ENCODE data around the gene PIK3R2. TPM values are rescaled to one million over a fixed set of nuclear protein-coding genes. Genes with fewer than 3 reads are reported as not detected.

Gene PIK3R2
- total and polyA plus RNA-seq, 10 donors, result 4.2 to 22.7 (median 13.9) TPM

- TF ChIP-seq CTCF (IDR thresholded peaks at IDR 0.05 in 8 of 11, conservative IDR thresholded peaks at IDR 0.05 in 3 of 11) (no peak), POLR2AphosphoS5 (IDR thresholded peaks at IDR 0.05) (peak in 2 of 3 donors; percentile 34 to 49), POLR2A (IDR thresholded peaks at IDR 0.05) (no peak)
Observed at GRCh38 chr19:18119013-18119716, 33.8 kb upstream of the PIK3R2 start.

GRCh38 chr19:18119717-18120105 lies 33.3 kb upstream of the PIK3R2 start:
- TF ChIP-seq POLR2A (IDR thresholded peaks at IDR 0.05) (no peak), POLR2AphosphoS5 (IDR thresholded peaks at IDR 0.05) (peak in 2 of 3 donors; percentile 32 to 63), CTCF (IDR thresholded peaks at IDR 0.05 in 8 of 11, conservative IDR thresholded peaks at IDR 0.05 in 3 of 11) (no peak)
- WGBS, 5 donors, result 71 to 86% (median 74%) methylated on average over 13 to 14 of the region's 14 CpGs
- H3K27ac ChIP-seq, result peak overlapping the region; percentile 6 to 88 (median 86)
- DNase-seq, result peak; percentile 88
- H3K27me3 ChIP-seq (replicated peaks in 1 of 7), result no peaks in the 10 kb centered on the region
- H3K4me3 ChIP-seq, result peak overlapping the region in 6 of 8 donors; percentile 5 to 85 (median 79)
- no peaks in the 10 kb centered on the region for H3K9me3 ChIP-seq
- H3K36me3 ChIP-seq, result peaks cover 0 to 61% (median 36%) of the 10 kb centered on the region in 6 donors
- intact Hi-C loops (cut with DNase I; ENCODE audit: low total_unique reads), result no loop called here
- peaks cover 22 to 84% (median 35%) of the 10 kb centered on the region in 6 donors for H3K4me1 ChIP-seq

More at GRCh38 chr19:18119013-18119716, 33.8 kb upstream of the PIK3R2 start:
- H3K4me1 ChIP-seq, result peaks cover 22 to 89% (median 35%) of the 10 kb centered on the region in 6 donors
- no peaks in the 10 kb centered on the region for H3K9me3 ChIP-seq
- peak overlapping the region; percentile 30 to 88 (median 86) for H3K27ac ChIP-seq
- no peaks in the 10 kb centered on the region for H3K27me3 ChIP-seq (replicated peaks in 1 of 7)
- 32 to 41% (median 35%) methylated on average over 13 of the region's 13 CpGs for WGBS, 5 donors
- DNase-seq, result peak; percentile 87
- H3K36me3 ChIP-seq, result peaks cover 0 to 61% (median 31%) of the 10 kb centered on the region in 6 donors
- intact Hi-C loops (cut with DNase I; ENCODE audit: low total_unique reads), result no loop called here
- H3K4me3 ChIP-seq, result peak overlapping the region; percentile 3 to 85 (median 76)

GRCh38 chr19:18120127-18120526 lies 32.8 kb upstream of the PIK3R2 start:
- Histone ChIP-seq H3K27ac (peak overlapping the region in 7 of 8 donors; percentile 6 to 88 (median 87)), H3K9me3 (no peaks in the 10 kb centered on the region), H3K4me1 (peaks cover 22 to 81% (median 35%) of the 10 kb centered on the region in 6 donors), H3K27me3 (replicated peaks in 1 of 7) (no peaks in the 10 kb centered on the region), H3K36me3 (peaks cover 0 to 61% (median 39%) of the 10 kb centered on the region in 6 donors), H3K4me3 (peak overlapping the region in 3 of 8 donors; percentile 74 to 85 (median 83))
- no peak for DNase-seq
- intact Hi-C loops (cut with DNase I; ENCODE audit: low total_unique reads), result no loop called here
- TF ChIP-seq CTCF (IDR thresholded peaks at IDR 0.05 in 8 of 11, conservative IDR thresholded peaks at IDR 0.05 in 3 of 11) (no peak), POLR2A (IDR thresholded peaks at IDR 0.05) (no peak), POLR2AphosphoS5 (IDR thresholded peaks at IDR 0.05) (no peak)
- 49 to 81% (median 63%) methylated on average over 1 of the region's 1 CpG for WGBS, 5 donors

- H3K4me3 ChIP-seq, result no peak overlapping the region
- no peak for DNase-seq
- no peaks in the 10 kb centered on the region for H3K27me3 ChIP-seq (replicated peaks in 1 of 7)
- TF ChIP-seq CTCF (IDR thresholded peaks at IDR 0.05 in 8 of 11, conservative IDR thresholded peaks at IDR 0.05 in 3 of 11), result no peak
- TF ChIP-seq POLR2AphosphoS5 (IDR thresholded peaks at IDR 0.05), result no peak
- no peak for TF ChIP-seq POLR2A (IDR thresholded peaks at IDR 0.05)
- H3K36me3 ChIP-seq, result peaks cover 0 to 61% (median 48%) of the 10 kb centered on the region in 6 donors
- 94 to 100% (median 95%) methylated on average over 5 of the region's 5 CpGs for WGBS, 5 donors
- peaks cover 22 to 83% (median 35%) of the 10 kb centered on the region in 6 donors for H3K4me1 ChIP-seq
- peak overlapping the region in 2 of 8 donors; percentile 33 to 88 for H3K27ac ChIP-seq
- intact Hi-C loops (cut with DNase I; ENCODE audit: low total_unique reads), result no loop called here
- no peaks in the 10 kb centered on the region for H3K9me3 ChIP-seq
Observed at GRCh38 chr19:18121166-18121565, 31.8 kb upstream of the PIK3R2 start.
